Hair follicular keratinocyte (primary cell): ENCODE results near the gene KIDINS220. TPM values are rescaled to one million over a fixed set of nuclear protein-coding genes. Genes with fewer than 3 reads are reported as not detected.

Experiments
- total RNA-seq: library from RNA; depleted of rRNA; stranded (reverse); fragments of >200 nt; gene quantifications from 2 replicates; pipeline ENCODE4 v1.2.3, GENCODE V29; 2015

The KIDINS220 gene
- 18.4 and 22.0 TPM in 2 replicates for total RNA-seq

DNA sequence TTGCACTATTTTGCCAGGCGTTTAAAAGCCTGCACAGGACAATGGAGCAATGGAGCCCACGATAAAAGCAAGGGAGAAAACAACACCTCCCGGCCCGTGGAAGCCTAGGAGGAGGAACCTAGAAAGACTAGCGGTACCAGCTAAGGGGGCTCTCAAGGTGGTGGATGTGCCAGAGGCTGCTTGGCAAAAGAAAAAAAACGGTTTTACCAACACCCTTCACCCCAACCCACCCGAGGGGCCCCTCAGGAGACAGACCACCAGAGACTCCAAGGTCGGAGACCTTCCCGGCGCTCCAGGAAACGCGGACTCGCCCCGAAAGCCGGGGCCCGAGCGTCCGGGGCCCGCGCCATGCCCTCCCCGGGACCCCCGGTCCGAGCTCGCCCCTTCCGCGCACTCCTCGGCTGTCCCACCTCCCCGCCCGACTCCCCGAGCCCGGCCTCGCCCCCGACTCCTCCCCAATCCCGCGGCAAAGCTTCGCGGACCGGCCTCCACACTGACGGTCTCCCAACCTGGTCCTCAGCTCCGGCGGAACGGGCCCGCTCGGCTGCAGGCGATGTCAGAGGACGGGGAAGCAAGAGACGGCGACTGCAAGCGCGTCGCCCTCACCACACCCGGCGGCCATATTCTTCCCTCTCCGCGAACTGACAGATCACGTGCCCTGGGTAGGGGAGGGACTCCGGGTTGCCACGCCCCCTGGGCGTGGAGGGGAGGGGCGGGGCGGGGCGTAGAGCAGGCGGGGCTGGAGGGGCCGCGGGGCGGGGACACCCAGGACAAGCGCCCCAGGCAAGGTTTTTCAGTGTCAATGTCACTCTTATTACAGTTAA lies at the start of gene KIDINS220:
KIDINS220 (minus strand) TSS at position 643 of the 824 bp plus-strand sequence. CDS start 10,520 bp downstream, outside the sequence.

DNA sequence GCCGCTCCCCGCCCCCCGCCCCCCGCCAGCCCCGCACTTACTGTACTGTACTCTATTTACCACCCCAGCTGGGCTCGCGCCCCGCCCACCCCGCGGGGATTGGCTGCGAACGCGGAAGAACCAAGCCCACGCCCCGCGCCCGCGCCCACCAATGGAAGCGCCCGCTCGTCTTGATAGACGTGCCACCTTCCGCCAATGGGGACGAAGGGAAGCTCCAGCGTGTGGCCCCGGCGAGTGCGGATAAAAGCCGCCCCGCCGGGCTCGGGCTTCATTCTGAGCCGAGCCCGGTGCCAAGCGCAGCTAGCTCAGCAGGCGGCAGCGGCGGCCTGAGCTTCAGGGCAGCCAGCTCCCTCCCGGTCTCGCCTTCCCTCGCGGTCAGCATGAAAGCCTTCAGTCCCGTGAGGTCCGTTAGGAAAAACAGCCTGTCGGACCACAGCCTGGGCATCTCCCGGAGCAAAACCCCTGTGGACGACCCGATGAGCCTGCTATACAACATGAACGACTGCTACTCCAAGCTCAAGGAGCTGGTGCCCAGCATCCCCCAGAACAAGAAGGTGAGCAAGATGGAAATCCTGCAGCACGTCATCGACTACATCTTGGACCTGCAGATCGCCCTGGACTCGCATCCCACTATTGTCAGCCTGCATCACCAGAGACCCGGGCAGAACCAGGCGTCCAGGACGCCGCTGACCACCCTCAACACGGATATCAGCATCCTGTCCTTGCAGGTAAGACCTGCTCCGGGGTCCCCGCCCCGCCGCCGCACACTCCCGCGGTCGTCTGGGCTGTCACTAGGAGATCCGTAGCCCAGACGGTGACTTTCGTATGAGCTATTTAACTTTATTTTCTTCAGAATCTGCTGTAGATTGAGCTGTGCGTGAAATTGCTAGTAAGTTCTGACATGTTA lies 155.4 kb downstream of the KIDINS220 start, which contains the start of gene ID2:
ID2 (plus strand) TSS at position 271 of the 907 bp plus-strand sequence; CDS start at position 381, 110 bp downstream.

Other genes starting within 250 kb of the KIDINS220 start
- 0.86 and 5.5 TPM in 2 replicates for gene ID2, start 155.6 kb downstream of the KIDINS220 start, total RNA-seq
- gene MBOAT2, start 166.1 kb upstream of the KIDINS220 start, total RNA-seq, result 46.7 and 72.4 TPM in 2 replicates